Fibroblast of pulmonary artery (primary cell): ENCODE data around the gene PRKG1.

Source experiments
- DNase-seq: peaks from one replicate; pipeline ENCODE4 v3.0.0-alpha.2; 2010; ENCODE audit warnings: low read depth
- H3K4me3 ChIP-seq: replicated peaks from 2 replicates; pipeline ENCODE4 v1.5.1; 2011; ENCODE audit warnings: low read depth, mild to moderate bottlenecking, control low read depth, low read length, moderate library complexity
- TF ChIP-seq, protein P1 (sequence below): IDR thresholded peaks from 2 replicates; pipeline ENCODE4 v1.5.1; 2011; ENCODE audit warnings: mild to moderate bottlenecking, control low read depth, low read length, inconsistent platforms; ENCODE audit errors: missing control alignments

Gene PRKG1

DNA sequence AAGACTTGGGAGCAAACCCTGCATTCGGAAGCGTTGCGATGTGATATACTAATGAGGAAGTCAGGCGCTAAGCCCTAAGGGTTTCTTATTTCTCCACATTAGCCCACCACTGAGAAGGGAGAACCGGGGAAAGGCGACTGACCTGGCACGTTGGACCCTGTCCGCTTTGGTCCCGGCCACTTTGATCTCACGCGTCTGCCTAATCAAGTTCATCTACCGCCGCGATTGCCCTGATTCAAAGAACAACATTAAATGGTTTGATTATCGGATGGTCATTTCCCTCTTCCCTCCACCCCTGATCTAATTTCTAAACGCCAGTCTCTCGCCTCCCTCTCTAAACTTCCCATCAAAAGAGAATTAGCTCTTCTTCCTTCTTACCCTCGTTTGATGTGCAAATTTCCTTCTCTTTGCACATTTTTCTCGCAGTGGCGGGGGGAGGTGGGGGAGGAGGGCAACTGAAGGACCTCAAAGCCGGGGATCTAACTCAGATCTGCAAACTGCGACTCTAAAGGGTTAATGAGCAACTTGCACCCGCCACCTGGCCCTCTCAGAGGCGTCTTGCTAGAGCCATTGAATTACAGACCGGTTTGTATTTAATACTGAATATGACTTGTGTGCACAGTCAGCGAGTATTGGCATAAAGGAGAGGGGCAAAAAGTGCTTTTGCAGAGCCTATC is 1239.1 kb downstream of the PRKG1 start:
- no peak for DNase-seq
- TF ChIP-seq, protein P1, sequence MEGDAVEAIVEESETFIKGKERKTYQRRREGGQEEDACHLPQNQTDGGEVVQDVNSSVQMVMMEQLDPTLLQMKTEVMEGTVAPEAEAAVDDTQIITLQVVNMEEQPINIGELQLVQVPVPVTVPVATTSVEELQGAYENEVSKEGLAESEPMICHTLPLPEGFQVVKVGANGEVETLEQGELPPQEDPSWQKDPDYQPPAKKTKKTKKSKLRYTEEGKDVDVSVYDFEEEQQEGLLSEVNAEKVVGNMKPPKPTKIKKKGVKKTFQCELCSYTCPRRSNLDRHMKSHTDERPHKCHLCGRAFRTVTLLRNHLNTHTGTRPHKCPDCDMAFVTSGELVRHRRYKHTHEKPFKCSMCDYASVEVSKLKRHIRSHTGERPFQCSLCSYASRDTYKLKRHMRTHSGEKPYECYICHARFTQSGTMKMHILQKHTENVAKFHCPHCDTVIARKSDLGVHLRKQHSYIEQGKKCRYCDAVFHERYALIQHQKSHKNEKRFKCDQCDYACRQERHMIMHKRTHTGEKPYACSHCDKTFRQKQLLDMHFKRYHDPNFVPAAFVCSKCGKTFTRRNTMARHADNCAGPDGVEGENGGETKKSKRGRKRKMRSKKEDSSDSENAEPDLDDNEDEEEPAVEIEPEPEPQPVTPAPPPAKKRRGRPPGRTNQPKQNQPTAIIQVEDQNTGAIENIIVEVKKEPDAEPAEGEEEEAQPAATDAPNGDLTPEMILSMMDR: no peak
- peak overlapping the region; percentile 84 for H3K4me3 ChIP-seq

DNA sequence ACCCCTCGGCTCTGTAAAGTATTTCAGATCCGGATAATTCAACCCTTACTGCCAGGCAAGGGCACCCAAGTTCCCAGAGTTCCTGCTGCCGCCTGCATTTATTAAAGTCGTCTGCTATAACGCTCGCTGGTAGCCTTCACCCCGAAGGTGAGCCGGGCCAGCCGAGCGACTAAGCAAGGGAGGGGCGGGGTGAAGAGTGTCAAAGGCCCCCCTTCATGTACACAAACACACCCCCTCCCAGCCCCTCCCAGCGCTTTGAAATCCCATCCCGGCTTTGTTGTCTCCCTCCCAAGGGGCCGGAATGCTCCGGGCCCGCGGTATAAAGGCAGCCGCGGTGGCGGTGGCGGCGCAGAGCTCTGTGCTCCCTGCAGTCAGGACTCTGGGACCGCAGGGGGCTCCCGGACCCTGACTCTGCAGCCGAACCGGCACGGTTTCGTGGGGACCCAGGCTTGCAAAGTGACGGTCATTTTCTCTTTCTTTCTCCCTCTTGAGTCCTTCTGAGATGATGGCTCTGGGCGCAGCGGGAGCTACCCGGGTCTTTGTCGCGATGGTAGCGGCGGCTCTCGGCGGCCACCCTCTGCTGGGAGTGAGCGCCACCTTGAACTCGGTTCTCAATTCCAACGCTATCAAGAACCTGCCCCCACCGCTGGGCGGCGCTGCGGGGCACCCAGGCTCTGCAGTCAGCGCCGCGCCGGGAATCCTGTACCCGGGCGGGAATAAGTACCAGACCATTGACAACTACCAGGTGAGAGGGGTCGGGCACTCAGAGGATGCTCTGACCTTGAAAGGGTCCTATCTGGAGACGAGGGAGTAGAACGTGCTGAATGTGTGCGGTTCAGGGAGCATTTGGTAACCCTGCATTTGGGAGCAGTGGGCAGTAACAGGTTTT is 1239.9 kb downstream of the PRKG1 start, which contains the start of gene DKK1:
Gene DKK1, plus strand, starts transcription at position 349 of the 889 bp plus-strand sequence. Its CDS starts 154 bp downstream, at position 503.
- DNase-seq: peak; percentile 84
- TF ChIP-seq, protein P1: peak; percentile 83
- H3K4me3 ChIP-seq: peak within 1 kb of the TSS; percentile 84

DNA sequence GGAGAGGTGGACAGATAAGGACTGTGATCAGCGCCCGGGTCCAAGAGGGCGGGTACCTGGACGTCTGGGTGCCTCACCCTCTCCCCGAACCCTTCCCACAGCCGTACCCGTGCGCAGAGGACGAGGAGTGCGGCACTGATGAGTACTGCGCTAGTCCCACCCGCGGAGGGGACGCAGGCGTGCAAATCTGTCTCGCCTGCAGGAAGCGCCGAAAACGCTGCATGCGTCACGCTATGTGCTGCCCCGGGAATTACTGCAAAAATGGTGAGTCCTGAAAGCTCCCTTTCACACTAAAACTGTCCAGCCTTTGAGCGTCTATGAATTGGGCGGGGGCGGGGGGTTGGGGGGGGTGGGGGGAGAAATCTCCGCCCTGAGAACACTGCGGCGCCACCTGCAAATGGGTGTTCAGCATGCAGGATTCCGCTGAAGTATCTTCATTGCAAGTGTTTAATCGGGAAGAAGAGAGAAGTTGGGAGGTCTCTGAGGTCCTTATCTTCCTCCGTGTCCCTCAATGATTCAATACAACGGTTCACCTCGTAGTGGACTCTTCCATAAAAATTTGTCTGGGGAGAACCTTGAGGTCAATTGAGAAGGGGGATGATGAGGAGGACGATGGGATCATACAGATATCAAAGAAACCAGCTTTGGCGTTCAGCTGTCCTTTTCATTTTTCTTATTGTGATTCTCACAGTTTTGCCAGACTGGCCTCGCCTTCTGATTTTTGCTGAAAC is 1240.7 kb downstream of the PRKG1 start:
- H3K4me3 ChIP-seq: peak overlapping the region; percentile 84
- peak; percentile 42 for DNase-seq
- TF ChIP-seq, protein P1: no peak

DNA sequence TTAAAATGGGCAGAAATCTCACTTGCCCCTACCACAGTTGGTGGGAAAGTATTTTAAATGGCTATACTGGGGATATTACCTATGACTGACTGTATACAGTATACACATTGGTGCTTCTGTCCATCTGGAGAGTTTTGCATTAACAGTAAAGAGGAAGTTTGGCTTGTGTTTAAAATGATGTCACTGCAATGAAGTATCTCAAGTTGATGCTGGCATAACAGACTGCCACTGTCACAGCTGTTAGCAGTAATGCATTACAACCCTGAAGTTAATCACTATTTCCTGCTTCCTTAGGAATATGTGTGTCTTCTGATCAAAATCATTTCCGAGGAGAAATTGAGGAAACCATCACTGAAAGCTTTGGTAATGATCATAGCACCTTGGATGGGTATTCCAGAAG is 1241.7 kb downstream of the PRKG1 start:
- DNase-seq: no peak
- TF ChIP-seq, protein P1: no peak
- peak overlapping the region; percentile 84 for H3K4me3 ChIP-seq

DNA sequence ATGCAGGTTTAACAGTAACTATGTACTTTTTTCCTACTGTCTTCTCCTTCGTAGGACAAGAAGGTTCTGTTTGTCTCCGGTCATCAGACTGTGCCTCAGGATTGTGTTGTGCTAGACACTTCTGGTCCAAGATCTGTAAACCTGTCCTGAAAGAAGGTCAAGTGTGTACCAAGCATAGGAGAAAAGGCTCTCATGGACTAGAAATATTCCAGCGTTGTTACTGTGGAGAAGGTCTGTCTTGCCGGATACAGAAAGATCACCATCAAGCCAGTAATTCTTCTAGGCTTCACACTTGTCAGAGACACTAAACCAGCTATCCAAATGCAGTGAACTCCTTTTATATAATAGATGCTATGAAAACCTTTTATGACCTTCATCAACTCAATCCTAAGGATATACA is 1242.2 kb downstream of the PRKG1 start:
- peak overlapping the region; percentile 84 for H3K4me3 ChIP-seq
- no peak for DNase-seq
- TF ChIP-seq, protein P1: no peak

- TF ChIP-seq, protein P1: no peak
- H3K4me3 ChIP-seq: no peak overlapping the region
- DNase-seq: peak; percentile 49
Measured at GRCh38 chr10:52318136-52318701, 1243.9 kb downstream of the PRKG1 start.
